ENCODE measurements around the gene MYBPC3. TPM values are rescaled to one million over a fixed set of nuclear protein-coding genes. Genes with fewer than 3 reads are reported as not detected.

MYBPC3 gene
- total RNA-seq (ENCODE audit: unreplicated experiment) = not detected
- long read RNA-seq = 0 reads

DNA sequence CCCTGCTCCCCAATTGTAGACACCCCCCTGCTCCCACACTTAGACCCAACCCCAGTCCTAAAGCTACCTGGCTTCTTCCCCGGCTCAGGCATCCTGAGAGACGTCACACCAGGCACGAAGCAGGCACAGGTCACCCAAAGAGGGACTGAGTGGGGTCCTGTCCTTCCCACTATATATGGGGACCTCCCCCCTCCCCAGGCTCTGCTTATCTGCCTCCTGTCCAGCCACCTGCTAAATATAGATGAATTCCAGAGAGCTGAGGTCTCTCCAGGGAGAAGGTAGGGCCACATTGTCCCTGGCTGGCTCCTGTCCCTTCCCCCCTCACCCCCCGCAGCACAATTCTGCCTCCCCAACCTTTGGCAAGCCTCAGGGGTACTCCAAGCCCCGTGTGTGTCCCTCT, at the start of gene MYBPC3:
Gene MYBPC3 (minus strand): TSS at position 147 of the 400 bp plus-strand sequence. CDS start 55 bp downstream, at position 92.
- H3K27ac Mint-ChIP-seq (ENCODE audit: unreplicated experiment) = no peak within 1 kb of the TSS
- H3K27me3 Mint-ChIP-seq (ENCODE audit: unreplicated experiment) = no peaks in the 10 kb centered on the region
- H3K4me3 Mint-ChIP-seq (ENCODE audit: unreplicated experiment) = no peak within 1 kb of the TSS
- peaks cover 5% of the 10 kb centered on the region for H3K4me1 Mint-ChIP-seq (ENCODE audit: low read depth, unreplicated experiment)
- no peak for DNase-seq
- H3K9me3 Mint-ChIP-seq (ENCODE audit: unreplicated experiment) = peaks cover 5% of the 10 kb centered on the region
- no peaks in the 10 kb centered on the region for H3K36me3 Mint-ChIP-seq (ENCODE audit: unreplicated experiment)
- TF ChIP-seq, protein P1, sequence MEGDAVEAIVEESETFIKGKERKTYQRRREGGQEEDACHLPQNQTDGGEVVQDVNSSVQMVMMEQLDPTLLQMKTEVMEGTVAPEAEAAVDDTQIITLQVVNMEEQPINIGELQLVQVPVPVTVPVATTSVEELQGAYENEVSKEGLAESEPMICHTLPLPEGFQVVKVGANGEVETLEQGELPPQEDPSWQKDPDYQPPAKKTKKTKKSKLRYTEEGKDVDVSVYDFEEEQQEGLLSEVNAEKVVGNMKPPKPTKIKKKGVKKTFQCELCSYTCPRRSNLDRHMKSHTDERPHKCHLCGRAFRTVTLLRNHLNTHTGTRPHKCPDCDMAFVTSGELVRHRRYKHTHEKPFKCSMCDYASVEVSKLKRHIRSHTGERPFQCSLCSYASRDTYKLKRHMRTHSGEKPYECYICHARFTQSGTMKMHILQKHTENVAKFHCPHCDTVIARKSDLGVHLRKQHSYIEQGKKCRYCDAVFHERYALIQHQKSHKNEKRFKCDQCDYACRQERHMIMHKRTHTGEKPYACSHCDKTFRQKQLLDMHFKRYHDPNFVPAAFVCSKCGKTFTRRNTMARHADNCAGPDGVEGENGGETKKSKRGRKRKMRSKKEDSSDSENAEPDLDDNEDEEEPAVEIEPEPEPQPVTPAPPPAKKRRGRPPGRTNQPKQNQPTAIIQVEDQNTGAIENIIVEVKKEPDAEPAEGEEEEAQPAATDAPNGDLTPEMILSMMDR (IDR thresholded peaks at IDR 0.05; ENCODE audit: partially characterized antibody, unreplicated experiment) = no peak

GRCh38 chr11:47400768-47401279, 48.3 kb upstream of the MYBPC3 start:
- TF ChIP-seq, protein P1 (IDR thresholded peaks at IDR 0.05; ENCODE audit: partially characterized antibody, unreplicated experiment) = no peak
- peak overlapping the region; percentile 65 for H3K4me3 Mint-ChIP-seq (ENCODE audit: unreplicated experiment)
- H3K4me1 Mint-ChIP-seq (ENCODE audit: low read depth, unreplicated experiment) = peaks cover 20% of the 10 kb centered on the region
- no peak for DNase-seq
- H3K36me3 Mint-ChIP-seq (ENCODE audit: unreplicated experiment) = no peaks in the 10 kb centered on the region
- H3K27ac Mint-ChIP-seq (ENCODE audit: unreplicated experiment) = peak overlapping the region; percentile 82
- peaks cover 3% of the 10 kb centered on the region for H3K9me3 Mint-ChIP-seq (ENCODE audit: unreplicated experiment)
- no peaks in the 10 kb centered on the region for H3K27me3 Mint-ChIP-seq (ENCODE audit: unreplicated experiment)

GRCh38 chr11:47399860-47400767, 47.6 kb upstream of the MYBPC3 start:
- TF ChIP-seq, protein P1 (IDR thresholded peaks at IDR 0.05; ENCODE audit: partially characterized antibody, unreplicated experiment) = no peak
- peaks cover 20% of the 10 kb centered on the region for H3K4me1 Mint-ChIP-seq (ENCODE audit: low read depth, unreplicated experiment)
- H3K27me3 Mint-ChIP-seq (ENCODE audit: unreplicated experiment) = no peaks in the 10 kb centered on the region
- H3K4me3 Mint-ChIP-seq (ENCODE audit: unreplicated experiment) = peak overlapping the region; percentile 65
- peaks cover 3% of the 10 kb centered on the region for H3K9me3 Mint-ChIP-seq (ENCODE audit: unreplicated experiment)
- no peak for DNase-seq
- H3K27ac Mint-ChIP-seq (ENCODE audit: unreplicated experiment) = peak overlapping the region; percentile 82
- H3K36me3 Mint-ChIP-seq (ENCODE audit: unreplicated experiment) = no peaks in the 10 kb centered on the region

GRCh38 chr11:47398551-47398950, 46.0 kb upstream of the MYBPC3 start:
- Mint-ChIP-seq H3K4me3 (ENCODE audit: unreplicated experiment) (no peak overlapping the region), H3K9me3 (ENCODE audit: unreplicated experiment) (peaks cover 3% of the 10 kb centered on the region), H3K36me3 (ENCODE audit: unreplicated experiment) (no peaks in the 10 kb centered on the region), H3K4me1 (ENCODE audit: low read depth, unreplicated experiment) (peaks cover 20% of the 10 kb centered on the region), H3K27me3 (ENCODE audit: unreplicated experiment) (peaks cover 2% of the 10 kb centered on the region), H3K27ac (ENCODE audit: unreplicated experiment) (no peak overlapping the region)
- TF ChIP-seq, protein P1 (IDR thresholded peaks at IDR 0.05; ENCODE audit: partially characterized antibody, unreplicated experiment) = no peak
- DNase-seq = no peak

- peaks cover 16% of the 10 kb centered on the region for H3K4me1 Mint-ChIP-seq (ENCODE audit: low read depth, unreplicated experiment)
- TF ChIP-seq, protein P1 (IDR thresholded peaks at IDR 0.05; ENCODE audit: partially characterized antibody, unreplicated experiment) = no peak
- no peak for DNase-seq
- peaks cover 2% of the 10 kb centered on the region for H3K27me3 Mint-ChIP-seq (ENCODE audit: unreplicated experiment)
- peaks cover 3% of the 10 kb centered on the region for H3K9me3 Mint-ChIP-seq (ENCODE audit: unreplicated experiment)
- H3K4me3 Mint-ChIP-seq (ENCODE audit: unreplicated experiment) = no peak overlapping the region
- no peaks in the 10 kb centered on the region for H3K36me3 Mint-ChIP-seq (ENCODE audit: unreplicated experiment)
- H3K27ac Mint-ChIP-seq (ENCODE audit: unreplicated experiment) = no peak overlapping the region
Measured at GRCh38 chr11:47398011-47398410, 45.5 kb upstream of the MYBPC3 start.

Measured in glutamatergic neuron (in vitro differentiated cells).